HepG2 (cell line): ENCODE results near the gene LDB3. TPM values are rescaled to one million over a fixed set of nuclear protein-coding genes. Genes with fewer than 3 reads are reported as not detected.

Experiments used
- BORCS8-MEF2B ChIP-seq: sonication (generic); formaldehyde crosslinking; IDR thresholded peaks from 2 replicates; pipeline ENCODE4 v1.8.0; 2022; ENCODE audit warnings: mild to moderate bottlenecking, missing genetic modification reagents
- MTERF4 ChIP-seq: sonication (generic); formaldehyde crosslinking; IDR thresholded peaks from 2 replicates; pipeline ENCODE4 v1.8.0; 2023; ENCODE audit warnings: mild to moderate bottlenecking, missing genetic modification reagents
- NR2F1 ChIP-seq, 2 experiments: fragments of 450-650 bp in 1 of 2; formaldehyde crosslinking in 1 of 2; IDR thresholded peaks; 2 replicates each; pipeline versions ENCODE4 v1.5.0 to v1.6.1; 2016 to 2020; ENCODE audit warnings: mild to moderate bottlenecking in 1 of 2, missing compliant biosample characterization in 1 of 2, missing genetic modification reagents in 1 of 2, moderate library complexity in 1 of 2
- PBX3 ChIP-seq: sonication (generic); formaldehyde crosslinking; IDR thresholded peaks from 2 replicates; pipeline ENCODE4 v1.8.1; 2023; ENCODE audit warnings: missing genetic modification reagents, inconsistent platforms, borderline replicate concordance
- PCBP2 ChIP-seq: fragments of 200-400 bp; formaldehyde crosslinking; optimal IDR thresholded peaks from 2 replicates; pipeline ENCODE3; 2018; ENCODE audit warnings: low read length, low read depth; ENCODE audit not compliant: poor library complexity, severe bottlenecking
- RELA ChIP-seq: sonication (generic); formaldehyde crosslinking; IDR thresholded peaks from 2 replicates; pipeline ENCODE4 v1.4.0; 2020; ENCODE audit warnings: missing genetic modification reagents
- SP140L ChIP-seq: sonication (generic); formaldehyde crosslinking; IDR thresholded peaks from 2 replicates; pipeline ENCODE4 v1.4.0; 2020; ENCODE audit warnings: missing genetic modification reagents, borderline replicate concordance
- ZBTB49 ChIP-seq: sonication (generic); formaldehyde crosslinking; IDR thresholded peaks from 2 replicates; pipeline ENCODE4 v1.4.0; 2020; ENCODE audit warnings: missing genetic modification reagents, borderline replicate concordance
- ZBTB7B ChIP-seq: sonication (generic); formaldehyde crosslinking; IDR thresholded peaks from 2 replicates; pipeline ENCODE4 v1.4.0; 2020; ENCODE audit warnings: missing genetic modification reagents
- ZNF773 ChIP-seq: sonication (generic); formaldehyde crosslinking; IDR thresholded peaks from 2 replicates; pipeline ENCODE4 v1.4.0; 2020; ENCODE audit warnings: missing genetic modification reagents, borderline replicate concordance
- ZNF883 ChIP-seq: sonication (generic); formaldehyde crosslinking; IDR thresholded peaks from 2 replicates; pipeline ENCODE4 v1.5.1; 2020; ENCODE audit warnings: mild to moderate bottlenecking, missing genetic modification reagents; ENCODE audit errors: not compliant biosample characterization
- polyA plus RNA-seq, 8 experiments: library from polyadenylated mRNA; depleted of rRNA in 3 of 8; stranded (reverse) in 7 of 8; unstranded in 1 of 8; fragments of >200 nt; fragmentation: Illumina TruSeq in 4 of 8; extraction: Trizol in 4 of 8; gene quantifications; 2 replicates each; pipeline versions ENCODE4 v1.2.1 to v1.2.3, GENCODE V29; 2011 to 2016; ENCODE audit warnings: low read depth in 4 of 8, missing spikeins in 1 of 8, mixed read lengths in 1 of 8; ENCODE audit not compliant: insufficient read depth in 1 of 8
- total RNA-seq, 5 experiments: library from RNA; depleted of rRNA; stranded (reverse); fragments of >200 nt; fragmentation: Illumina TruSeq; extraction: Trizol; gene quantifications; 2 replicates each; pipeline ENCODE4 v1.2.3, GENCODE V29; 2016; ENCODE audit warnings: low read depth in 1 of 5

Gene LDB3
- total and polyA plus RNA-seq, 2 of the 13 experiments (the other 11 are each of a cell fraction or from before 2014, with no cell fraction given): not detected

- TF ChIP-seq RELA (CRISPR knock-in tag) (no peak), MTERF4 (no peak), ZBTB7B (CRISPR knock-in tag) (no peak), PCBP2 (no peak), ZNF773 (no peak), NR2F1 (CRISPR knock-in tag; IDR thresholded peaks at IDR 0.05) (no peak), SP140L (CRISPR knock-in tag) (no peak), ZNF883 (CRISPR knock-in tag) (no peak), BORCS8-MEF2B (CRISPR knock-in tag) (no peak), PBX3 (CRISPR knock-in tag) (no peak), ZBTB49 (CRISPR knock-in tag) (no peak)
These were observed 40.6 kb downstream of the LDB3 start (continued) for GRCh38 chr10:86708783-86709380.
